HG02763 (cell line): ENCODE data around the gene SPATA6.
A peak's percentile ranks its signal among the peaks of the same experiment; 100 is the strongest.
"Not testable (repeated sequence)": the region's sequence is repeated elsewhere in the genome, so short reads cannot be mapped to it uniquely, and the experiment has no call there.

Experiments used
- ATAC-seq: cut with Tn5 transposase; IDR thresholded peaks from one replicate; pipeline ENCODE4 v1.9.1; 2021; ENCODE audit warnings: mild to moderate bottlenecking, moderate library complexity; ENCODE audit not compliant: unreplicated experiment

Gene SPATA6

GRCh38 chr1:48471691-48472576 lies at the start of gene SPATA6:
Gene SPATA6 (minus strand): TSS chr1:48472204. CDS start chr1:48472008, 196 bp downstream.
- peak; percentile 99 for ATAC-seq

- ATAC-seq, result not testable (repeated sequence)
These were observed 47.9 kb upstream of the SPATA6 start for GRCh38 chr1:48519896-48520295.

DNA sequence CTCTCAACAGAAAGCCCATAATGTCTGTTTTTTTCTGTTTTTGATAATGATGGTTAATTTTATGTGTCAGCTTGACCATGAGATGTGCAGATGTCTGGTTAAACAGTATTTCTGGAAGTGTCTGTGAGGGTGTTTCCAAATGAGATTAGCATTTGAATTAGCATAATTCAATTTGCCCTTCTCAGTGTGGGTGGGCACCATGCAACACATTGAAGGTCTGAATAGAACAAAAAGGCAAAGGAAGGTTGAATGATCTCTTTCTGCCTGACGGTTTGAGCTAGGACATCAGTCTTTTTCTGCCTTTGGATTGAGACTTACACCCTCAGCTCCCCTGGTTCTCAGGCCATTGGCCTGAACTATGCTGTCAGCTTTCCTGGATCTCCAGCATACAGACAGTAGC lies 34.9 kb upstream of the SPATA6 start:
- ATAC-seq, result no peak

- no peak for ATAC-seq
These were observed 28.8 kb upstream of the SPATA6 start for GRCh38 chr1:48500541-48501450.

DNA sequence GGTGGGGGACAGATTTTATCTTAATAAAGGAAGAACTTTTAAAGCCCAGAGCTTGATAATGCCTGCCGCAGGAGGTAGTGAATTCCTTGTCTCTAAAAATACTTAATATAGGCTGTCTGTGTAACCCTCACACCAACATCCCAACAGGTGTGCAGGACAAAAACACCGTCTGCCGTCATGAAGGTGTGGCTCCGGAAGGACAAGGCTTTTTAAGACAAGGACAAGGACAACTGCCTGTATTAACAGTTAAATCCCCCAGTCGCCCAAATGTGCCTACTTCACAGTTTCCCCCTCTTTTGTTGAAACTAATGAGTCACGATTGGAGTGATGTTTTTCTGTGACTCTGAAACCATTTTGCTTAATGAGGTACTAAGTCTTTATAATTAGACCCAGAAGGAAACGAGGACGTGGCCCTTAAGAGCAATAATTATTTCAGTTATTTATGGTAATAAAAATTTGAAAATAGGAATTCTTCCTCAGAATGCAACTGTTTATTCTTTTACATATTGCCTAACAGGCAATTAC lies 27.3 kb upstream of the SPATA6 start:
- no peak for ATAC-seq

DNA sequence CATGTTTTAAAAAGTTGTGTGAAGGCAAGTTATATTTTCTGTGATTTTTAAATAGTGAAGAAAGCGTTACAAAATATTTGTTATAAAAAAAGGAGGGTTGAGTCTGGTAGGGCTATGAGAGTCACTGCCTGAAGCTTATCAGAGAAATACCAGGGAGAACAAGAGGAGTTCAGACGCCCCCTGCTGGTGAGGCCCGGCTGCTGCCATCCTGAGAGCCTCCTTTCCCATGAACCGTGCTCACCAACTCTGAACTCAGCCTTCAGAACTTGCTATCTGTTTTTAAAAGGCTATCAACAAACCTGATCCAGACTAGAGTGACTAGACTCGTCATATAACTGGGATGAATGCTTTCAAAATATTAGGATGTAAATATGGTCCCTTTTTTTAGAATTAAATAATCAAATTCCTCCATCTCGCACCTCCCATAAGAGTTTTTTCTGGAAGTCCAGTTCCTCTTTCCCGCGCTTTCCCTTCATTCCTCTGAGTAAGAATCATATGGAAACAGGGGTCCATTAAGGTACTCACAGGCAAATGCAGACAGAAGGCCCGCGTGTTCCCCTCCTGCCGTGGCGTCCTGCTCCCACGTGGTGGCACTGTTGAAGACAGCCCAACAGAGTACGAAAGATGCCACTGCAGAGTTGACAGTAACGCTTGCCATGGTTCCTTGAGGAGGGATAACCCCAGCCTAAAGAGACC lies 26.2 kb upstream of the SPATA6 start:
- ATAC-seq, result no peak

DNA sequence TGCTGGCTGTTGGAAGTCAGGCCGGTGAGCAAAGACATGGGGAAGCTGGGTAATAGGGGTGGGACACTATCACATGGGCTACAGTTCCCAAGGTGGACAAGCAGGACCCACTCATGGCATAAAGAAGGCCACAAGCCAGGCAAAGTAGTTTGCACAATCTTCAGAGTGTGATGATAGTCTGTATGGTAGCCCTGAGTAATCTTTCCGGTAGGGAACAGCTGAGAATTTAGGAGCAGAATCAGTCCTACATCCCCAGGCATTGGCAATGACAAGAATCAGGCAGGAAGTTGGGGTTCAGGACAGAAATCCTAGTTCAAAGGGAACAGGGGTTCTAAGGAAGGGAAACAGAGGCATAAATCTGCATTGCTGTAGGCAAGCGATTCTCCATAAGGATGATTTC lies 23.9 kb upstream of the SPATA6 start:
- ATAC-seq, result no peak

GRCh38 chr1:48495166-48495565 lies 23.2 kb upstream of the SPATA6 start:
- no peak for ATAC-seq

GRCh38 chr1:48493970-48494769 lies 22.2 kb upstream of the SPATA6 start:
- no peak for ATAC-seq

GRCh38 chr1:48493041-48493440 lies 21.0 kb upstream of the SPATA6 start:
- no peak for ATAC-seq

- no peak for ATAC-seq
These were observed 20.4 kb upstream of the SPATA6 start for GRCh38 chr1:48492392-48492791.

DNA sequence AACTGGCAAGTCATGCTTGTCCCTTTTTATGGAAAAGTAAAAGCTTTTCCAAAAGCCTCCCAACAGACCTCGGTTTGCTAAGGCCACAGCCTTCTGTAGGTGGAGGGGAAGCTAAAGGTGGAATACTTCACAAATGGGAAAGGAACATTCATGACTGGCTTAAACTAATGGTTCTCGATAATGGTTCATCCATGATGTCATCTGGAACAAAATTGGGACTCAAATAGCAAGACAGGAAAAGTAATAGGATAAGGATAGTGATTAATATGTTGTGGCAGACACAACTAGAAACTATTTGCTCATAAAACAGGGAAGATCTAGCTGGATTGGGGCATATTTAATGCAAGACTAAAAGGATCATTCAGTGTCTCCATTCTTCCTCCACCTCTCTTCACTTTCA lies 16.7 kb upstream of the SPATA6 start:
- ATAC-seq, result no peak

GRCh38 chr1:48480504-48480903 lies 8.5 kb upstream of the SPATA6 start:
- ATAC-seq, result no peak

- ATAC-seq, result not testable (repeated sequence)
These were observed 8.0 kb upstream of the SPATA6 start for GRCh38 chr1:48480023-48480422.

- no peak for ATAC-seq
These were observed 634 bp upstream of the SPATA6 start for GRCh38 chr1:48472638-48473037.

- no peak for ATAC-seq
These were observed 884 bp downstream of the SPATA6 start for GRCh38 chr1:48470950-48471690.

- ATAC-seq, result no peak
These were observed 1.5 kb downstream of the SPATA6 start for GRCh38 chr1:48470481-48470855.

DNA sequence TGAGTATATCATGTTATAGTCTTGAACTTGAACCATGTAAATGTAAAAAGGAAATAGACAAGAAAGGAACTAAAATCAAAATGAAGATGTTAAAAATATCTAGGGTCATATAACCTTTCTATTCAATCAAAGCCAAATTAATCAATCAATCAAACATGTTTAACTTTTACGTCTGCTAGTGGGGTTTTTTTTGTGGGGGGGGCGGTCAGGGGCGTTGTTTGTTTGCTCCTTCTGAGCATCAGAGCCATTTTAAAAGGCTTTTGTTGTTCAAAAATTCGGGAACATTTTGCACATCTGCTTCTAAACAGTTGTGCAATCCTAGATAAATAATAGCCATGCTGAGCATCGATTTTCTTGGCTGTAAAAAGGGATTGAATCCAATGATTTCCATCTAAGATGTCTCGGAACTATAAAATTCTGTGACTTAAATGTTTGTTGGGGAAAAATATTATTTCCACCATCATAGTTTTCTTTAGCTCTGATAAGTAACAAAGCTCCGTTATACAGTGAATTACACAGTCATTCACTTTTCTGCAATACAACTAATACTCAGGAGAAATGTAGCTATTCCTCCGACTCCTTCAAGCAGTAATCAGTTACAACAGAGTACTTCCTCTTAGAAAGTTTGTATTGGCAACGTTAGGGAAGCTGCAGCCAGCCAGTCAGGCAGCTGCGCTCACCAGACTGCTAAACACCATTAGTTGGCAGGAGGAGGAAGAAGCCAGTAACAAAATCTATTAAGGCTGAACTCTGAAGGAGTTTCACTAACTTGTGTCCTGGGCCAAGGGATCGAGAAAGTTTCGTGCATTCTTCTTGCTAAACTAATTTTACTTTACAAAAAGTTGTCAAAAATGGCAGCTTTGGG lies 2.2 kb downstream of the SPATA6 start:
- no peak for ATAC-seq
